Tibial nerve (tissue), 3 donors: Measurements from ENCODE around the gene MRI1.

Experiments used
- POLR2A ChIP-seq, 2 donors: fragments of 450-650 bp; IDR thresholded peaks; one replicate each; pipeline ENCODE4 v1.6.1; 2017; ENCODE audit warnings: antibody characterized with exemption in 2 of 2, mild to moderate bottlenecking in 2 of 2, moderate library complexity in 2 of 2
- TF ChIP-seq, protein P1 (sequence below), 5 experiments: fragments of 200-600 bp in 3 of 5; fragments of 450-650 bp in 2 of 5; sonication (generic) in 3 of 5; IDR thresholded peaks; one replicate each; pipeline ENCODE4 v1.5.1; 2016 to 2019; ENCODE audit warnings: antibody characterized with exemption in 5 of 5, mild to moderate bottlenecking in 3 of 5, moderate library complexity in 2 of 5

DNA sequence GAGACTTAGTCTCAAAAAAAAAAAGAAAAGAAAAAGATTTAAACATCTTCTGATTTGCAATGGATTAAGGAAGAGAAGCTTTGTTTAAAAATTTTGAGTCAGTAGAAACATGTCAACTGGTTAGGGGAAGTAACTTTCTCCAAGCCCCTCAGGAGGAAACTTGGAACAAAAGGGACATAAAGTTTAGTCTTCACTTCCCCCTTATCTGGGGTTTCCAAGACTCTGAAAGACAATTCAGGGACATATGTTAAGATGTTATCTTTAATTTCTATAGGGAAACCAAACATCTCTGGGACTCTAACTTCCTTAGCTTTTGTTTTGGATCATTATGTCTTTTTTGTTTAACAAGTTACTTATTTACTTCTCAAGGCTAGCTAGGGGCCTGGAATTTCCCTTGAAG lies 20.1 kb upstream of the MRI1 start:
- TF ChIP-seq, protein P1, sequence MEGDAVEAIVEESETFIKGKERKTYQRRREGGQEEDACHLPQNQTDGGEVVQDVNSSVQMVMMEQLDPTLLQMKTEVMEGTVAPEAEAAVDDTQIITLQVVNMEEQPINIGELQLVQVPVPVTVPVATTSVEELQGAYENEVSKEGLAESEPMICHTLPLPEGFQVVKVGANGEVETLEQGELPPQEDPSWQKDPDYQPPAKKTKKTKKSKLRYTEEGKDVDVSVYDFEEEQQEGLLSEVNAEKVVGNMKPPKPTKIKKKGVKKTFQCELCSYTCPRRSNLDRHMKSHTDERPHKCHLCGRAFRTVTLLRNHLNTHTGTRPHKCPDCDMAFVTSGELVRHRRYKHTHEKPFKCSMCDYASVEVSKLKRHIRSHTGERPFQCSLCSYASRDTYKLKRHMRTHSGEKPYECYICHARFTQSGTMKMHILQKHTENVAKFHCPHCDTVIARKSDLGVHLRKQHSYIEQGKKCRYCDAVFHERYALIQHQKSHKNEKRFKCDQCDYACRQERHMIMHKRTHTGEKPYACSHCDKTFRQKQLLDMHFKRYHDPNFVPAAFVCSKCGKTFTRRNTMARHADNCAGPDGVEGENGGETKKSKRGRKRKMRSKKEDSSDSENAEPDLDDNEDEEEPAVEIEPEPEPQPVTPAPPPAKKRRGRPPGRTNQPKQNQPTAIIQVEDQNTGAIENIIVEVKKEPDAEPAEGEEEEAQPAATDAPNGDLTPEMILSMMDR (IDR thresholded peaks at IDR 0.05) = no peak
- TF ChIP-seq POLR2A (IDR thresholded peaks at IDR 0.05) = no peak
